K562 (cell line): ENCODE measurements around the gene BBX. TPM values are rescaled to one million over a fixed set of nuclear protein-coding genes. Genes with fewer than 3 reads are reported as not detected.

ENCODE experiments used
- COPS2 ChIP-seq: fragments of 450-650 bp; conservative IDR thresholded peaks from 2 replicates; pipeline ENCODE4 v1.6.1; 2016; ENCODE audit warnings: mild to moderate bottlenecking, moderate library complexity
- CTBP1 ChIP-seq: fragments of 450-650 bp; IDR thresholded peaks from 2 replicates; pipeline ENCODE4 v1.6.1; 2016; ENCODE audit warnings: borderline replicate concordance
- ELF4 ChIP-seq: fragments of 450-650 bp; formaldehyde crosslinking; IDR thresholded peaks from 2 replicates; pipeline ENCODE4 v1.4.0; 2022; ENCODE audit warnings: missing genetic modification characterization
- MAFG ChIP-seq: fragments of 450-650 bp; conservative IDR thresholded peaks from 2 replicates; pipeline ENCODE4 v1.6.1; 2016; ENCODE audit warnings: missing genetic modification characterization, missing compliant biosample characterization
- NBN ChIP-seq: fragments of 450-650 bp; IDR thresholded peaks from 2 replicates; pipeline ENCODE4 v1.6.1; 2016; ENCODE audit warnings: low read depth, mild to moderate bottlenecking
- U2AF2 ChIP-seq: fragments of 200-400 bp; formaldehyde crosslinking; optimal IDR thresholded peaks from 2 replicates; pipeline ENCODE3; 2017; ENCODE audit warnings: low read depth, mild to moderate bottlenecking, low read length
- ZZZ3 ChIP-seq: fragments of 450-650 bp; IDR thresholded peaks from 2 replicates; pipeline ENCODE4 v1.6.1; 2016; ENCODE audit warnings: antibody characterized with exemption, mild to moderate bottlenecking, moderate library complexity
- polyA plus RNA-seq, 8 experiments: library from polyadenylated mRNA; depleted of rRNA in 4 of 8; stranded (reverse) in 5 of 8; unstranded in 3 of 8; fragments of >200 nt; fragmentation: Nextera tagmentation in 2 of 8; fragmentation: Illumina TruSeq in 1 of 8; extraction: Ambion mirVana in 2 of 8; extraction: Trizol in 1 of 8; gene quantifications; 2 replicates each; pipeline versions ENCODE4 v1.2.1 to v1.2.3, GENCODE V29; 2011 to 2014; ENCODE audit warnings: inconsistent platforms in 1 of 8, missing spikeins in 1 of 8
- total RNA-seq, 7 experiments: library from RNA; depleted of rRNA in 6 of 7; stranded (reverse); fragments of >200 nt in 6 of 7; fragmentation: Illumina TruSeq in 2 of 7; extraction: Trizol in 2 of 7; gene quantifications; 2 replicates each; pipeline versions ENCODE4 v1.2.1 to v1.2.3, GENCODE V29; 2011 to 2021; ENCODE audit warnings: low replicate concordance in 1 of 7
- TF ChIP-seq, protein P1 (sequence below): sonication (generic); formaldehyde crosslinking; IDR thresholded peaks from 2 replicates; pipeline ENCODE4 v1.8.0; 2023; ENCODE audit warnings: missing genetic modification reagents, mild to moderate bottlenecking, borderline replicate concordance
- TF ChIP-seq, protein P2 (sequence below): fragments of 250-450 bp; sonication (Bioruptor Pico); IDR thresholded peaks from 2 replicates; pipeline ENCODE4 v1.5.0; 2020; ENCODE audit warnings: mild to moderate bottlenecking, borderline replicate concordance
- TF ChIP-seq, protein P3 (sequence below): fragments of 200-400 bp; formaldehyde crosslinking; IDR thresholded peaks from 2 replicates; pipeline ENCODE4 v1.6.1; 2017; ENCODE audit warnings: mild to moderate bottlenecking, low read depth, low read length, moderate library complexity
- TF ChIP-seq, protein P4 (sequence below): fragments of 450-650 bp; formaldehyde crosslinking; IDR thresholded peaks from 2 replicates; pipeline ENCODE4 v1.4.0; 2020; ENCODE audit warnings: mild to moderate bottlenecking, moderate library complexity
- TF ChIP-seq, protein P5 (sequence below): sonication (generic); formaldehyde crosslinking; IDR thresholded peaks from 2 replicates; pipeline ENCODE4 v1.8.1; 2023; ENCODE audit warnings: mild to moderate bottlenecking, missing genetic modification reagents, moderate library complexity
- TF ChIP-seq, protein P6 (sequence below): fragments of 450-650 bp; IDR thresholded peaks from 2 replicates; pipeline ENCODE4 v1.6.1; 2016; ENCODE audit warnings: mild to moderate bottlenecking

Gene BBX
- total and polyA plus RNA-seq, 9 of the 15 experiments (the other 6 are each of a cell fraction or from before 2014, with no cell fraction given): 4.9 to 19.5 (median 11.8) TPM

DNA sequence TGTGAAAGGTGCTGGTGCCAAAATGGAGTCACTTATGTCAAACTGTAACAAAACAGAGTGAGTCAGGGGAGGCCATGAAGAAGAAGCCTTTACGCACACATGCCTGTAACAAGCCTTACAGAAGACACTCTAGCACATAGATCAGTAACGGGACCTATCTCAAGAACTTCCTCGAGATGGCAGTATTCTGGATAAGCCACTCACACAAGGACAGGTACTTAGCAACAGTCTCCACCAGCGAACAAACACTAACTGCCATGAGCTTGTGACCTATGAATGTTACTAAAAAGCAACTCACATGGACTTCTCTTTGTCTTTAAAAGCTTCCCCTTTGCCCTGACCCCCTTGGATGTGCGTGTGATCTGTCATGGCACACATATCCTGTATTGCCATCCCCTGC is 332.9 kb downstream of the BBX start (continued):
- TF ChIP-seq, protein P1, sequence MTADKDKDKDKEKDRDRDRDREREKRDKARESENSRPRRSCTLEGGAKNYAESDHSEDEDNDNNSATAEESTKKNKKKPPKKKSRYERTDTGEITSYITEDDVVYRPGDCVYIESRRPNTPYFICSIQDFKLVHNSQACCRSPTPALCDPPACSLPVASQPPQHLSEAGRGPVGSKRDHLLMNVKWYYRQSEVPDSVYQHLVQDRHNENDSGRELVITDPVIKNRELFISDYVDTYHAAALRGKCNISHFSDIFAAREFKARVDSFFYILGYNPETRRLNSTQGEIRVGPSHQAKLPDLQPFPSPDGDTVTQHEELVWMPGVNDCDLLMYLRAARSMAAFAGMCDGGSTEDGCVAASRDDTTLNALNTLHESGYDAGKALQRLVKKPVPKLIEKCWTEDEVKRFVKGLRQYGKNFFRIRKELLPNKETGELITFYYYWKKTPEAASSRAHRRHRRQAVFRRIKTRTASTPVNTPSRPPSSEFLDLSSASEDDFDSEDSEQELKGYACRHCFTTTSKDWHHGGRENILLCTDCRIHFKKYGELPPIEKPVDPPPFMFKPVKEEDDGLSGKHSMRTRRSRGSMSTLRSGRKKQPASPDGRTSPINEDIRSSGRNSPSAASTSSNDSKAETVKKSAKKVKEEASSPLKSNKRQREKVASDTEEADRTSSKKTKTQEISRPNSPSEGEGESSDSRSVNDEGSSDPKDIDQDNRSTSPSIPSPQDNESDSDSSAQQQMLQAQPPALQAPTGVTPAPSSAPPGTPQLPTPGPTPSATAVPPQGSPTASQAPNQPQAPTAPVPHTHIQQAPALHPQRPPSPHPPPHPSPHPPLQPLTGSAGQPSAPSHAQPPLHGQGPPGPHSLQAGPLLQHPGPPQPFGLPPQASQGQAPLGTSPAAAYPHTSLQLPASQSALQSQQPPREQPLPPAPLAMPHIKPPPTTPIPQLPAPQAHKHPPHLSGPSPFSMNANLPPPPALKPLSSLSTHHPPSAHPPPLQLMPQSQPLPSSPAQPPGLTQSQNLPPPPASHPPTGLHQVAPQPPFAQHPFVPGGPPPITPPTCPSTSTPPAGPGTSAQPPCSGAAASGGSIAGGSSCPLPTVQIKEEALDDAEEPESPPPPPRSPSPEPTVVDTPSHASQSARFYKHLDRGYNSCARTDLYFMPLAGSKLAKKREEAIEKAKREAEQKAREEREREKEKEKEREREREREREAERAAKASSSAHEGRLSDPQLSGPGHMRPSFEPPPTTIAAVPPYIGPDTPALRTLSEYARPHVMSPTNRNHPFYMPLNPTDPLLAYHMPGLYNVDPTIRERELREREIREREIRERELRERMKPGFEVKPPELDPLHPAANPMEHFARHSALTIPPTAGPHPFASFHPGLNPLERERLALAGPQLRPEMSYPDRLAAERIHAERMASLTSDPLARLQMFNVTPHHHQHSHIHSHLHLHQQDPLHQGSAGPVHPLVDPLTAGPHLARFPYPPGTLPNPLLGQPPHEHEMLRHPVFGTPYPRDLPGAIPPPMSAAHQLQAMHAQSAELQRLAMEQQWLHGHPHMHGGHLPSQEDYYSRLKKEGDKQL (CRISPR knock-in tag): no peak
- TF ChIP-seq, protein P2, sequence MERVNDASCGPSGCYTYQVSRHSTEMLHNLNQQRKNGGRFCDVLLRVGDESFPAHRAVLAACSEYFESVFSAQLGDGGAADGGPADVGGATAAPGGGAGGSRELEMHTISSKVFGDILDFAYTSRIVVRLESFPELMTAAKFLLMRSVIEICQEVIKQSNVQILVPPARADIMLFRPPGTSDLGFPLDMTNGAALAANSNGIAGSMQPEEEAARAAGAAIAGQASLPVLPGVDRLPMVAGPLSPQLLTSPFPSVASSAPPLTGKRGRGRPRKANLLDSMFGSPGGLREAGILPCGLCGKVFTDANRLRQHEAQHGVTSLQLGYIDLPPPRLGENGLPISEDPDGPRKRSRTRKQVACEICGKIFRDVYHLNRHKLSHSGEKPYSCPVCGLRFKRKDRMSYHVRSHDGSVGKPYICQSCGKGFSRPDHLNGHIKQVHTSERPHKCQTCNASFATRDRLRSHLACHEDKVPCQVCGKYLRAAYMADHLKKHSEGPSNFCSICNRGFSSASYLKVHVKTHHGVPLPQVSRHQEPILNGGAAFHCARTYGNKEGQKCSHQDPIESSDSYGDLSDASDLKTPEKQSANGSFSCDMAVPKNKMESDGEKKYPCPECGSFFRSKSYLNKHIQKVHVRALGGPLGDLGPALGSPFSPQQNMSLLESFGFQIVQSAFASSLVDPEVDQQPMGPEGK (CRISPR knock-in tag): no peak
- no peak for TF ChIP-seq ELF4 (CRISPR knock-in tag)
- no peak for TF ChIP-seq ZZZ3
- TF ChIP-seq NBN: no peak
- TF ChIP-seq, protein P3, sequence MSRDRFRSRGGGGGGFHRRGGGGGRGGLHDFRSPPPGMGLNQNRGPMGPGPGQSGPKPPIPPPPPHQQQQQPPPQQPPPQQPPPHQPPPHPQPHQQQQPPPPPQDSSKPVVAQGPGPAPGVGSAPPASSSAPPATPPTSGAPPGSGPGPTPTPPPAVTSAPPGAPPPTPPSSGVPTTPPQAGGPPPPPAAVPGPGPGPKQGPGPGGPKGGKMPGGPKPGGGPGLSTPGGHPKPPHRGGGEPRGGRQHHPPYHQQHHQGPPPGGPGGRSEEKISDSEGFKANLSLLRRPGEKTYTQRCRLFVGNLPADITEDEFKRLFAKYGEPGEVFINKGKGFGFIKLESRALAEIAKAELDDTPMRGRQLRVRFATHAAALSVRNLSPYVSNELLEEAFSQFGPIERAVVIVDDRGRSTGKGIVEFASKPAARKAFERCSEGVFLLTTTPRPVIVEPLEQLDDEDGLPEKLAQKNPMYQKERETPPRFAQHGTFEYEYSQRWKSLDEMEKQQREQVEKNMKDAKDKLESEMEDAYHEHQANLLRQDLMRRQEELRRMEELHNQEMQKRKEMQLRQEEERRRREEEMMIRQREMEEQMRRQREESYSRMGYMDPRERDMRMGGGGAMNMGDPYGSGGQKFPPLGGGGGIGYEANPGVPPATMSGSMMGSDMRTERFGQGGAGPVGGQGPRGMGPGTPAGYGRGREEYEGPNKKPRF: no peak
- TF ChIP-seq, protein P4, sequence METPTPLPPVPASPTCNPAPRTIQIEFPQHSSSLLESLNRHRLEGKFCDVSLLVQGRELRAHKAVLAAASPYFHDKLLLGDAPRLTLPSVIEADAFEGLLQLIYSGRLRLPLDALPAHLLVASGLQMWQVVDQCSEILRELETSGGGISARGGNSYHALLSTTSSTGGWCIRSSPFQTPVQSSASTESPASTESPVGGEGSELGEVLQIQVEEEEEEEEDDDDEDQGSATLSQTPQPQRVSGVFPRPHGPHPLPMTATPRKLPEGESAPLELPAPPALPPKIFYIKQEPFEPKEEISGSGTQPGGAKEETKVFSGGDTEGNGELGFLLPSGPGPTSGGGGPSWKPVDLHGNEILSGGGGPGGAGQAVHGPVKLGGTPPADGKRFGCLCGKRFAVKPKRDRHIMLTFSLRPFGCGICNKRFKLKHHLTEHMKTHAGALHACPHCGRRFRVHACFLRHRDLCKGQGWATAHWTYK (CRISPR knock-in tag): no peak
- no peak for TF ChIP-seq MAFG (tag)
- no peak for TF ChIP-seq COPS2
- TF ChIP-seq, protein P5, sequence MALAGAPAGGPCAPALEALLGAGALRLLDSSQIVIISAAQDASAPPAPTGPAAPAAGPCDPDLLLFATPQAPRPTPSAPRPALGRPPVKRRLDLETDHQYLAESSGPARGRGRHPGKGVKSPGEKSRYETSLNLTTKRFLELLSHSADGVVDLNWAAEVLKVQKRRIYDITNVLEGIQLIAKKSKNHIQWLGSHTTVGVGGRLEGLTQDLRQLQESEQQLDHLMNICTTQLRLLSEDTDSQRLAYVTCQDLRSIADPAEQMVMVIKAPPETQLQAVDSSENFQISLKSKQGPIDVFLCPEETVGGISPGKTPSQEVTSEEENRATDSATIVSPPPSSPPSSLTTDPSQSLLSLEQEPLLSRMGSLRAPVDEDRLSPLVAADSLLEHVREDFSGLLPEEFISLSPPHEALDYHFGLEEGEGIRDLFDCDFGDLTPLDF: no peak
- TF ChIP-seq U2AF2: no peak
- TF ChIP-seq CTBP1: no peak
- TF ChIP-seq, protein P6, sequence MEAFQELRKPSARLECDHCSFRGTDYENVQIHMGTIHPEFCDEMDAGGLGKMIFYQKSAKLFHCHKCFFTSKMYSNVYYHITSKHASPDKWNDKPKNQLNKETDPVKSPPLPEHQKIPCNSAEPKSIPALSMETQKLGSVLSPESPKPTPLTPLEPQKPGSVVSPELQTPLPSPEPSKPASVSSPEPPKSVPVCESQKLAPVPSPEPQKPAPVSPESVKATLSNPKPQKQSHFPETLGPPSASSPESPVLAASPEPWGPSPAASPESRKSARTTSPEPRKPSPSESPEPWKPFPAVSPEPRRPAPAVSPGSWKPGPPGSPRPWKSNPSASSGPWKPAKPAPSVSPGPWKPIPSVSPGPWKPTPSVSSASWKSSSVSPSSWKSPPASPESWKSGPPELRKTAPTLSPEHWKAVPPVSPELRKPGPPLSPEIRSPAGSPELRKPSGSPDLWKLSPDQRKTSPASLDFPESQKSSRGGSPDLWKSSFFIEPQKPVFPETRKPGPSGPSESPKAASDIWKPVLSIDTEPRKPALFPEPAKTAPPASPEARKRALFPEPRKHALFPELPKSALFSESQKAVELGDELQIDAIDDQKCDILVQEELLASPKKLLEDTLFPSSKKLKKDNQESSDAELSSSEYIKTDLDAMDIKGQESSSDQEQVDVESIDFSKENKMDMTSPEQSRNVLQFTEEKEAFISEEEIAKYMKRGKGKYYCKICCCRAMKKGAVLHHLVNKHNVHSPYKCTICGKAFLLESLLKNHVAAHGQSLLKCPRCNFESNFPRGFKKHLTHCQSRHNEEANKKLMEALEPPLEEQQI: no peak
